Ishikawa (cell line): Measurements from ENCODE around the gene TXNDC2.

Experiments
- CEBPB ChIP-seq: IDR thresholded peaks from 2 replicates; pipeline ENCODE4 v1.6.1; 2012
- CREB1 ChIP-seq: IDR thresholded peaks from 2 replicates; pipeline ENCODE4 v1.6.1; 2012; ENCODE audit warnings: low read depth
- EGR1 ChIP-seq: IDR thresholded peaks from 2 replicates; pipeline ENCODE4 v1.6.1; 2012
- EP300 ChIP-seq: IDR thresholded peaks from 2 replicates; pipeline ENCODE4 v1.6.1; 2012; ENCODE audit warnings: borderline replicate concordance
- FOXM1 ChIP-seq: IDR thresholded peaks from 2 replicates; pipeline ENCODE4 v1.6.1; 2012; ENCODE audit warnings: low read depth, borderline replicate concordance
- NFIC ChIP-seq: IDR thresholded peaks from 2 replicates; pipeline ENCODE4 v1.6.1; 2012
- RAD21 ChIP-seq: IDR thresholded peaks from 2 replicates; pipeline ENCODE4 v1.6.1; 2012; ENCODE audit warnings: low read depth
- TAF1 ChIP-seq: IDR thresholded peaks from 2 replicates; pipeline ENCODE4 v1.6.1; 2012; ENCODE audit warnings: low read depth, mild to moderate bottlenecking
- TEAD4 ChIP-seq: IDR thresholded peaks from 2 replicates; pipeline ENCODE4 v1.6.1; 2012
- YY1 ChIP-seq: IDR thresholded peaks from 2 replicates; pipeline ENCODE4 v1.6.1; 2012; ENCODE audit warnings: low read depth
- TF ChIP-seq, protein P1 (sequence below): IDR thresholded peaks from 2 replicates; pipeline ENCODE4 v1.6.1; 2012; ENCODE audit warnings: low read depth, mild to moderate bottlenecking
- TF ChIP-seq, protein P2 (sequence below): IDR thresholded peaks from 2 replicates; pipeline ENCODE4 v1.6.1; 2012
- TF ChIP-seq, protein P3 (sequence below): IDR thresholded peaks from 2 replicates; pipeline ENCODE4 v1.6.1; 2012

DNA sequence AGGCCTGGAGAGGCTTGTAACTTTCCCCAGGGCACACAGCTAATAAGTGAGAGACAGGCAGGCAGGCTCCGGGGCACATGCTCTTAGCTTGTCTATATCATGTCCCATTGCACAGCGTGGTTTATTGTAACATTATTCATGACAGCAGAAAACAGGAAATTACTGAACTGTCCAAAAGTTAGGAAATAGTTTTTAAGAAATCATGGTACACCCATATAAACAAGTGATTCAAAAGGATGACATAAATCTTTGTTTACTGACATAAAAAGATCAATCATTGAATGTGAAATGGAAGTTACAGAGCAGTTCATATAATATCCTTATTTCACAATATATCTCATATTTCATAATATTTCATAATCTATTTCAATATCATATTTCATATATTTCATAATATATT lies 34.3 kb upstream of the TXNDC2 start:
- TF ChIP-seq, protein P1, sequence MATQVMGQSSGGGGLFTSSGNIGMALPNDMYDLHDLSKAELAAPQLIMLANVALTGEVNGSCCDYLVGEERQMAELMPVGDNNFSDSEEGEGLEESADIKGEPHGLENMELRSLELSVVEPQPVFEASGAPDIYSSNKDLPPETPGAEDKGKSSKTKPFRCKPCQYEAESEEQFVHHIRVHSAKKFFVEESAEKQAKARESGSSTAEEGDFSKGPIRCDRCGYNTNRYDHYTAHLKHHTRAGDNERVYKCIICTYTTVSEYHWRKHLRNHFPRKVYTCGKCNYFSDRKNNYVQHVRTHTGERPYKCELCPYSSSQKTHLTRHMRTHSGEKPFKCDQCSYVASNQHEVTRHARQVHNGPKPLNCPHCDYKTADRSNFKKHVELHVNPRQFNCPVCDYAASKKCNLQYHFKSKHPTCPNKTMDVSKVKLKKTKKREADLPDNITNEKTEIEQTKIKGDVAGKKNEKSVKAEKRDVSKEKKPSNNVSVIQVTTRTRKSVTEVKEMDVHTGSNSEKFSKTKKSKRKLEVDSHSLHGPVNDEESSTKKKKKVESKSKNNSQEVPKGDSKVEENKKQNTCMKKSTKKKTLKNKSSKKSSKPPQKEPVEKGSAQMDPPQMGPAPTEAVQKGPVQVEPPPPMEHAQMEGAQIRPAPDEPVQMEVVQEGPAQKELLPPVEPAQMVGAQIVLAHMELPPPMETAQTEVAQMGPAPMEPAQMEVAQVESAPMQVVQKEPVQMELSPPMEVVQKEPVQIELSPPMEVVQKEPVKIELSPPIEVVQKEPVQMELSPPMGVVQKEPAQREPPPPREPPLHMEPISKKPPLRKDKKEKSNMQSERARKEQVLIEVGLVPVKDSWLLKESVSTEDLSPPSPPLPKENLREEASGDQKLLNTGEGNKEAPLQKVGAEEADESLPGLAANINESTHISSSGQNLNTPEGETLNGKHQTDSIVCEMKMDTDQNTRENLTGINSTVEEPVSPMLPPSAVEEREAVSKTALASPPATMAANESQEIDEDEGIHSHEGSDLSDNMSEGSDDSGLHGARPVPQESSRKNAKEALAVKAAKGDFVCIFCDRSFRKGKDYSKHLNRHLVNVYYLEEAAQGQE: no peak
- TF ChIP-seq FOXM1 (no peak), YY1 (no peak), EGR1 (no peak), CEBPB (no peak), RAD21 (no peak), EP300 (no peak), CREB1 (no peak), TAF1 (no peak), TEAD4 (no peak), NFIC (no peak)
- TF ChIP-seq, protein P2, sequence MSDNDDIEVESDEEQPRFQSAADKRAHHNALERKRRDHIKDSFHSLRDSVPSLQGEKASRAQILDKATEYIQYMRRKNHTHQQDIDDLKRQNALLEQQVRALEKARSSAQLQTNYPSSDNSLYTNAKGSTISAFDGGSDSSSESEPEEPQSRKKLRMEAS: no peak
- TF ChIP-seq, protein P3, sequence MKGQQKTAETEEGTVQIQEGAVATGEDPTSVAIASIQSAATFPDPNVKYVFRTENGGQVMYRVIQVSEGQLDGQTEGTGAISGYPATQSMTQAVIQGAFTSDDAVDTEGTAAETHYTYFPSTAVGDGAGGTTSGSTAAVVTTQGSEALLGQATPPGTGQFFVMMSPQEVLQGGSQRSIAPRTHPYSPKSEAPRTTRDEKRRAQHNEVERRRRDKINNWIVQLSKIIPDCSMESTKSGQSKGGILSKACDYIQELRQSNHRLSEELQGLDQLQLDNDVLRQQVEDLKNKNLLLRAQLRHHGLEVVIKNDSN: no peak
